HepG2 (cell line): ENCODE results near the gene ATP6V0A1. TPM values are rescaled to one million over a fixed set of nuclear protein-coding genes. Genes with fewer than 3 reads are reported as not detected.

Experiments used
- AGO2 ChIP-seq: fragments of 200-400 bp; formaldehyde crosslinking; optimal IDR thresholded peaks from 2 replicates; pipeline ENCODE3; 2017; ENCODE audit warnings: mild to moderate bottlenecking, low read depth, low read length, moderate library complexity
- DPF2 ChIP-seq: sonication (generic); formaldehyde crosslinking; IDR thresholded peaks from 2 replicates; pipeline ENCODE4 v1.4.0; 2020; ENCODE audit warnings: mild to moderate bottlenecking, low read depth, missing genetic modification reagents, borderline replicate concordance
- HIVEP1 ChIP-seq: sonication (generic); formaldehyde crosslinking; IDR thresholded peaks from 2 replicates; pipeline ENCODE4 v1.4.0; 2020; ENCODE audit warnings: mild to moderate bottlenecking, missing genetic modification reagents
- HMG20B ChIP-seq: conservative IDR thresholded peaks from 2 replicates; pipeline ENCODE4 v1.6.1; 2016; ENCODE audit warnings: missing genetic modification reagents, missing compliant biosample characterization
- MAZ ChIP-seq, 2 experiments: sonication (generic) in 1 of 2; formaldehyde crosslinking in 1 of 2; IDR thresholded peaks; 2 replicates each; pipeline versions ENCODE4 v1.5.0 to v1.6.1; 2012 to 2020; ENCODE audit warnings: low read depth in 2 of 2, mild to moderate bottlenecking in 2 of 2, borderline replicate concordance in 1 of 2, improper control_type of control experiment in 1 of 2, low read length in 1 of 2, missing genetic modification reagents in 1 of 2, moderate library complexity in 1 of 2
- RAD51 ChIP-seq: fragments of 450-650 bp; IDR thresholded peaks from 2 replicates; pipeline ENCODE4 v1.6.1; 2016; ENCODE audit warnings: borderline replicate concordance
- REPIN1 ChIP-seq: sonication (generic); formaldehyde crosslinking; IDR thresholded peaks from 2 replicates; pipeline ENCODE4 v1.8.0; 2022; ENCODE audit warnings: missing genetic modification reagents, low read depth, mild to moderate bottlenecking, borderline replicate concordance
- TBX3 ChIP-seq: fragments of 450-650 bp; IDR thresholded peaks from 2 replicates; pipeline ENCODE4 v1.6.1; 2017; ENCODE audit warnings: antibody characterized with exemption, mild to moderate bottlenecking, inconsistent platforms, borderline replicate concordance
- TSC22D2 ChIP-seq: sonication (generic); formaldehyde crosslinking; IDR thresholded peaks from 2 replicates; pipeline ENCODE4 v1.5.1; 2020; ENCODE audit warnings: missing genetic modification reagents, mild to moderate bottlenecking, borderline replicate concordance
- ZBTB3 ChIP-seq: sonication (generic); formaldehyde crosslinking; IDR thresholded peaks from 2 replicates; pipeline ENCODE4 v1.4.0; 2020; ENCODE audit warnings: low read depth, mild to moderate bottlenecking, moderate library complexity, missing genetic modification reagents, borderline replicate concordance
- ZNF317 ChIP-seq: sonication (generic); formaldehyde crosslinking; IDR thresholded peaks from 2 replicates; pipeline ENCODE4 v1.5.0; 2020; ENCODE audit warnings: mild to moderate bottlenecking, missing genetic modification reagents
- ZNF567 ChIP-seq: sonication (generic); formaldehyde crosslinking; IDR thresholded peaks from 2 replicates; pipeline ENCODE4 v1.8.1; 2023; ENCODE audit warnings: mild to moderate bottlenecking, missing genetic modification reagents, borderline replicate concordance
- ZNF605 ChIP-seq: sonication (generic); formaldehyde crosslinking; IDR thresholded peaks from 2 replicates; pipeline ENCODE4 v1.8.0; 2022; ENCODE audit warnings: mild to moderate bottlenecking, missing genetic modification reagents
- ZNF709 ChIP-seq: sonication (generic); formaldehyde crosslinking; IDR thresholded peaks from 2 replicates; pipeline ENCODE4 v1.5.0; 2020; ENCODE audit warnings: mild to moderate bottlenecking, missing genetic modification reagents
- ZNF83 ChIP-seq: sonication (generic); formaldehyde crosslinking; IDR thresholded peaks from 2 replicates; pipeline ENCODE4 v1.4.0; 2020; ENCODE audit warnings: missing genetic modification reagents, mild to moderate bottlenecking, borderline replicate concordance
- polyA plus RNA-seq, 8 experiments: library from polyadenylated mRNA; depleted of rRNA in 3 of 8; stranded (reverse) in 7 of 8; unstranded in 1 of 8; fragments of >200 nt; fragmentation: Illumina TruSeq in 4 of 8; extraction: Trizol in 4 of 8; gene quantifications; 2 replicates each; pipeline versions ENCODE4 v1.2.1 to v1.2.3, GENCODE V29; 2011 to 2016; ENCODE audit warnings: low read depth in 4 of 8, missing spikeins in 1 of 8, mixed read lengths in 1 of 8; ENCODE audit not compliant: insufficient read depth in 1 of 8
- total RNA-seq, 5 experiments: library from RNA; depleted of rRNA; stranded (reverse); fragments of >200 nt; fragmentation: Illumina TruSeq; extraction: Trizol; gene quantifications; 2 replicates each; pipeline ENCODE4 v1.2.3, GENCODE V29; 2016; ENCODE audit warnings: low read depth in 1 of 5
- TF ChIP-seq, protein P1 (sequence below): sonication (generic); formaldehyde crosslinking; IDR thresholded peaks from 2 replicates; pipeline ENCODE4 v1.8.1; 2023; ENCODE audit warnings: mild to moderate bottlenecking, missing genetic modification reagents
- TF ChIP-seq, protein P2 (sequence below): sonication (generic); formaldehyde crosslinking; IDR thresholded peaks from 2 replicates; pipeline ENCODE4 v1.5.1; 2020; ENCODE audit warnings: mild to moderate bottlenecking, missing genetic modification reagents, borderline replicate concordance
- TF ChIP-seq, protein P3 (sequence below): sonication (generic); formaldehyde crosslinking; IDR thresholded peaks from 2 replicates; pipeline ENCODE4 v1.4.0; 2020; ENCODE audit warnings: missing genetic modification reagents, borderline replicate concordance
- TF ChIP-seq, protein P4 (sequence below): IDR thresholded peaks from 2 replicates; pipeline ENCODE4 v1.6.1; 2016; ENCODE audit warnings: missing compliant biosample characterization, missing genetic modification reagents, borderline replicate concordance

The ATP6V0A1 gene
- total and polyA plus RNA-seq, 2 of the 13 experiments (the other 11 are each of a cell fraction or from before 2014, with no cell fraction given): 27.9 to 54.1 TPM

DNA sequence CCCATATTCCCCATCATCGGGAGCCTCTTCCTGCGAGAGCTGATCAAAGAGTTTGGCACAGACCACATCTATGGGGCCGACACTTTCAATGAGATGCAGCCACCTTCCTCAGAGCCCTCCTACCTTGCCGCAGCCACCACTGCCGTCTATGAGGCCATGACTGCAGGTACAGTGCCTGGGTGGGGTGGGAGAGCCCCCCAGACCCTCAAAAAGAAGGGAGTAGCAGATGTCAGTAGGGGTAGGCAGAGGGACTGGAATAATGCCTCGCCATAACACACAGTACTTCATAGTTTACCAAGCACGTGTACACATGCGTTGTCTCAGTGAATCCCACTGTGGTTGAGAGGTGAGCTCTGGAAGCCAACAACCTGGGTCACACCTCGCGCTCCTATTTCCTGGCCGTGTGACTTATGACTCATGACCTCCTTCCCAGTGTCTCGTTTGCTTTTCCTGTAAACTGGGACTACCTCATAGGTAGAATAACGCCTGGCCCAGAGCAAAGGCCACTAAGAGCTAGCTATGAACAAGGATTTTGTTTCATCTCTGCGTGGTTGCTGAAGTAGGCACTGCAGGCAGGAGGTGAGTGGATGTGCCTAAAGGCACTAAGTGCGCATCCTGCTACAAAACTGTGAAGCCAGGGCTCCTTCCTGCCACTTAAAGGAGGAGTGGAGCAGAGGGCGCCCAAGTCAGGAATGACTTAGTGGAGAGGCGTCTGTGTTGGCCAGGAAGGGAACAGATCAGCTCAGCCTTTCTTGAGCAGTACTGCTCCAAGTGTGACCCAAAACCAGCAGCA lies 82.6 kb downstream of the ATP6V0A1 start (continued):
- no peak for TF ChIP-seq TSC22D2
- TF ChIP-seq HMG20B (CRISPR knock-in tag): peak; percentile 65; the same call in 1 of the 2 replicates
- peak; percentile 93 for TF ChIP-seq ZNF605 (CRISPR knock-in tag)
- peak; percentile 78 for TF ChIP-seq ZNF709 (CRISPR knock-in tag)
- TF ChIP-seq, protein P1, sequence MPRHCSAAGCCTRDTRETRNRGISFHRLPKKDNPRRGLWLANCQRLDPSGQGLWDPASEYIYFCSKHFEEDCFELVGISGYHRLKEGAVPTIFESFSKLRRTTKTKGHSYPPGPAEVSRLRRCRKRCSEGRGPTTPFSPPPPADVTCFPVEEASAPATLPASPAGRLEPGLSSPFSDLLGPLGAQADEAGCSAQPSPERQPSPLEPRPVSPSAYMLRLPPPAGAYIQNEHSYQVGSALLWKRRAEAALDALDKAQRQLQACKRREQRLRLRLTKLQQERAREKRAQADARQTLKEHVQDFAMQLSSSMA (CRISPR knock-in tag): peak; percentile 95
- TF ChIP-seq TBX3: peak; percentile 86
- TF ChIP-seq ZNF83 (CRISPR knock-in tag): no peak
- no peak for TF ChIP-seq AGO2
- TF ChIP-seq, protein P2, sequence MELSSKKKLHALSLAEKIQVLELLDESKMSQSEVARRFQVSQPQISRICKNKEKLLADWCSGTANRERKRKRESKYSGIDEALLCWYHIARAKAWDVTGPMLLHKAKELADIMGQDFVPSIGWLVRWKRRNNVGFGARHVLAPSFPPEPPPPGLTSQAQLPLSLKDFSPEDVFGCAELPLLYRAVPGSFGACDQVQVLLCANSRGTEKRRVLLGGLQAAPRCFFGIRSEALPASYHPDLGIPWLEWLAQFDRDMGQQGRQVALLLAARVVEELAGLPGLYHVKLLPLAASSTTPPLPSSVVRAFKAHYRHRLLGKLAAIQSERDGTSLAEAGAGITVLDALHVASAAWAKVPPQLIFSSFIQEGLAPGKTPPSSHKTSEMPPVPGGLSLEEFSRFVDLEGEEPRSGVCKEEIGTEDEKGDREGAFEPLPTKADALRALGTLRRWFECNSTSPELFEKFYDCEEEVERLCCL (CRISPR knock-in tag): no peak
- TF ChIP-seq ZNF317: peak; percentile 85
- TF ChIP-seq, protein P3, sequence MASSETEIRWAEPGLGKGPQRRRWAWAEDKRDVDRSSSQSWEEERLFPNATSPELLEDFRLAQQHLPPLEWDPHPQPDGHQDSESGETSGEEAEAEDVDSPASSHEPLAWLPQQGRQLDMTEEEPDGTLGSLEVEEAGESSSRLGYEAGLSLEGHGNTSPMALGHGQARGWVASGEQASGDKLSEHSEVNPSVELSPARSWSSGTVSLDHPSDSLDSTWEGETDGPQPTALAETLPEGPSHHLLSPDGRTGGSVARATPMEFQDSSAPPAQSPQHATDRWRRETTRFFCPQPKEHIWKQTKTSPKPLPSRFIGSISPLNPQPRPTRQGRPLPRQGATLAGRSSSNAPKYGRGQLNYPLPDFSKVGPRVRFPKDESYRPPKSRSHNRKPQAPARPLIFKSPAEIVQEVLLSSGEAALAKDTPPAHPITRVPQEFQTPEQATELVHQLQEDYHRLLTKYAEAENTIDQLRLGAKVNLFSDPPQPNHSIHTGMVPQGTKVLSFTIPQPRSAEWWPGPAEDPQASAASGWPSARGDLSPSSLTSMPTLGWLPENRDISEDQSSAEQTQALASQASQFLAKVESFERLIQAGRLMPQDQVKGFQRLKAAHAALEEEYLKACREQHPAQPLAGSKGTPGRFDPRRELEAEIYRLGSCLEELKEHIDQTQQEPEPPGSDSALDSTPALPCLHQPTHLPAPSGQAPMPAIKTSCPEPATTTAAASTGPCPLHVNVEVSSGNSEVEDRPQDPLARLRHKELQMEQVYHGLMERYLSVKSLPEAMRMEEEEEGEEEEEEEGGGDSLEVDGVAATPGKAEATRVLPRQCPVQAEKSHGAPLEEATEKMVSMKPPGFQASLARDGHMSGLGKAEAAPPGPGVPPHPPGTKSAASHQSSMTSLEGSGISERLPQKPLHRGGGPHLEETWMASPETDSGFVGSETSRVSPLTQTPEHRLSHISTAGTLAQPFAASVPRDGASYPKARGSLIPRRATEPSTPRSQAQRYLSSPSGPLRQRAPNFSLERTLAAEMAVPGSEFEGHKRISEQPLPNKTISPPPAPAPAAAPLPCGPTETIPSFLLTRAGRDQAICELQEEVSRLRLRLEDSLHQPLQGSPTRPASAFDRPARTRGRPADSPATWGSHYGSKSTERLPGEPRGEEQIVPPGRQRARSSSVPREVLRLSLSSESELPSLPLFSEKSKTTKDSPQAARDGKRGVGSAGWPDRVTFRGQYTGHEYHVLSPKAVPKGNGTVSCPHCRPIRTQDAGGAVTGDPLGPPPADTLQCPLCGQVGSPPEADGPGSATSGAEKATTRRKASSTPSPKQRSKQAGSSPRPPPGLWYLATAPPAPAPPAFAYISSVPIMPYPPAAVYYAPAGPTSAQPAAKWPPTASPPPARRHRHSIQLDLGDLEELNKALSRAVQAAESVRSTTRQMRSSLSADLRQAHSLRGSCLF (CRISPR knock-in tag): 0 out of 2 replicates have a peak, but pooled peaks have one; percentile 44
- TF ChIP-seq, protein P4, sequence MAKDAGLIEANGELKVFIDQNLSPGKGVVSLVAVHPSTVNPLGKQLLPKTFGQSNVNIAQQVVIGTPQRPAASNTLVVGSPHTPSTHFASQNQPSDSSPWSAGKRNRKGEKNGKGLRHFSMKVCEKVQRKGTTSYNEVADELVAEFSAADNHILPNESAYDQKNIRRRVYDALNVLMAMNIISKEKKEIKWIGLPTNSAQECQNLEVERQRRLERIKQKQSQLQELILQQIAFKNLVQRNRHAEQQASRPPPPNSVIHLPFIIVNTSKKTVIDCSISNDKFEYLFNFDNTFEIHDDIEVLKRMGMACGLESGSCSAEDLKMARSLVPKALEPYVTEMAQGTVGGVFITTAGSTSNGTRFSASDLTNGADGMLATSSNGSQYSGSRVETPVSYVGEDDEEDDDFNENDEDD (CRISPR knock-in tag): peak; percentile 85; the same call in 1 of the 2 replicates
- no peak for TF ChIP-seq MAZ (IDR thresholded peaks at IDR 0.05; ENCODE audit: borderline replicate concordance, low read depth, low read length)
- TF ChIP-seq MAZ (CRISPR knock-in tag; IDR thresholded peaks at IDR 0.05; ENCODE audit: low read depth): peak; percentile 53; the same call in 1 of the 2 replicates
- peak; percentile 56; the same call in 1 of the 2 replicates for TF ChIP-seq DPF2 (CRISPR knock-in tag)
- peak; percentile 39; the same call in 1 of the 2 replicates for TF ChIP-seq HIVEP1 (CRISPR knock-in tag)
- TF ChIP-seq ZBTB3 (CRISPR knock-in tag): peak; percentile 48; the same call in 1 of the 2 replicates
- TF ChIP-seq ZNF567 (CRISPR knock-in tag): 0 out of 2 replicates have a peak, but pooled peaks have one; percentile 41
- peak; percentile 33; the same call in 1 of the 2 replicates for TF ChIP-seq REPIN1 (CRISPR knock-in tag)
- no peak for TF ChIP-seq RAD51
